Measurements from ENCODE around the gene COL5A2. TPM values are rescaled to one million over a fixed set of nuclear protein-coding genes. Genes with fewer than 3 reads are reported as not detected.

The COL5A2 gene
- polyA plus RNA-seq, 1 donor (not counting 4 experiments of a cell fraction or from before 2014, with no cell fraction given), result 7.2 TPM

- Histone ChIP-seq H3K9me3 (ENCODE audit: control insufficient read depth, low read depth, low read length) (no peaks in the 10 kb centered on the region), H3K4me1 (ENCODE audit: control insufficient read depth, extremely low read depth, insufficient read depth, low read length) (no peaks in the 10 kb centered on the region), H3K4me3 (ENCODE audit: control insufficient read depth in 2 of 3, extremely low read depth in 1 of 3, insufficient read depth in 2 of 3, low read depth in 1 of 3, low read length in 3 of 3) (no peak overlapping the region), H3K9ac (ENCODE audit: control insufficient read depth, extremely low read depth, insufficient read depth, low read length) (no peak overlapping the region), H3K36me3 (ENCODE audit: control insufficient read depth in 2 of 2, extremely low read depth in 1 of 2, insufficient read depth in 2 of 2, low read length in 2 of 2) (no peaks in the 10 kb centered on the region), H3K79me2 (ENCODE audit: control insufficient read depth, insufficient read depth, low read length) (no peaks in the 10 kb centered on the region), H2AFZ (ENCODE audit: control insufficient read depth, low read length) (no peak overlapping the region), H3K4me2 (ENCODE audit: control insufficient read depth, extremely low read depth, insufficient read depth, low read depth, low read length) (no peak overlapping the region), H4K20me1 (ENCODE audit: control insufficient read depth, extremely low read depth, insufficient read depth, low read length) (no peaks in the 10 kb centered on the region), H3K27me3 (ENCODE audit: control insufficient read depth, extremely low read depth, insufficient read depth, low read length) (no peaks in the 10 kb centered on the region), H3K9me1 (ENCODE audit: control insufficient read depth, extremely low read depth, insufficient read depth, low read length) (no peaks in the 10 kb centered on the region), H3K27ac (ENCODE audit: control insufficient read depth, insufficient read depth, low read length) (no peak overlapping the region)
- FAIRE-seq, result no peak
- dilution Hi-C loops (cut with MboI; ENCODE audit: extremely low pct_ligation_motif_present, low sequenced_read_pairs), result no loop called here
- TF ChIP-seq CTCF (optimal IDR thresholded peaks at IDR 0.05 in 1 of 3, IDR thresholded peaks at IDR 0.05 in 1 of 3, conservative IDR thresholded peaks at IDR 0.05 in 1 of 3; ENCODE audit: extremely low read depth in 1 of 3, insufficient read depth in 2 of 3, low read length in 3 of 3) (no peak), EZH2 (IDR thresholded peaks at IDR 0.05; ENCODE audit: low read length) (no peak)
- no peak for DNase-seq (ENCODE audit: low read depth, low spot score)
Measured at GRCh38 chr2:189153619-189154018, 25.9 kb downstream of the COL5A2 start.

GRCh38 chr2:189152483-189152882 lies 27.1 kb downstream of the COL5A2 start:
- H3K27ac ChIP-seq (ENCODE audit: control insufficient read depth, insufficient read depth, low read length), result no peak overlapping the region

More at GRCh38 chr2:189152483-189152882, 27.1 kb downstream of the COL5A2 start:
- Histone ChIP-seq H3K9ac (ENCODE audit: control insufficient read depth, extremely low read depth, insufficient read depth, low read length) (no peak overlapping the region), H3K4me3 (ENCODE audit: control insufficient read depth in 2 of 3, extremely low read depth in 1 of 3, insufficient read depth in 2 of 3, low read depth in 1 of 3, low read length in 3 of 3) (no peak overlapping the region), H3K4me2 (ENCODE audit: control insufficient read depth, extremely low read depth, insufficient read depth, low read depth, low read length) (no peak overlapping the region), H3K9me3 (ENCODE audit: control insufficient read depth, low read depth, low read length) (no peaks in the 10 kb centered on the region), H3K79me2 (ENCODE audit: control insufficient read depth, insufficient read depth, low read length) (no peaks in the 10 kb centered on the region), H4K20me1 (ENCODE audit: control insufficient read depth, extremely low read depth, insufficient read depth, low read length) (no peaks in the 10 kb centered on the region), H3K4me1 (ENCODE audit: control insufficient read depth, extremely low read depth, insufficient read depth, low read length) (no peaks in the 10 kb centered on the region), H3K27me3 (ENCODE audit: control insufficient read depth, extremely low read depth, insufficient read depth, low read length) (no peaks in the 10 kb centered on the region), H3K36me3 (ENCODE audit: control insufficient read depth in 2 of 2, extremely low read depth in 1 of 2, insufficient read depth in 2 of 2, low read length in 2 of 2) (no peaks in the 10 kb centered on the region), H3K9me1 (ENCODE audit: control insufficient read depth, extremely low read depth, insufficient read depth, low read length) (no peaks in the 10 kb centered on the region), H2AFZ (ENCODE audit: control insufficient read depth, low read length) (no peak overlapping the region)
- dilution Hi-C loops (cut with MboI; ENCODE audit: extremely low pct_ligation_motif_present, low sequenced_read_pairs), result no loop called here
- FAIRE-seq, result no peak
- TF ChIP-seq CTCF (optimal IDR thresholded peaks at IDR 0.05 in 1 of 3, IDR thresholded peaks at IDR 0.05 in 1 of 3, conservative IDR thresholded peaks at IDR 0.05 in 1 of 3; ENCODE audit: extremely low read depth in 1 of 3, insufficient read depth in 2 of 3, low read length in 3 of 3) (no peak), EZH2 (IDR thresholded peaks at IDR 0.05; ENCODE audit: low read length) (no peak)
- DNase-seq (ENCODE audit: low read depth, low spot score), result no peak
